Measurements from ENCODE around the gene PTPN6. TPM values are rescaled to one million over a fixed set of nuclear protein-coding genes. Genes with fewer than 3 reads are reported as not detected.
A peak's percentile ranks its signal among the peaks of the same experiment; 100 is the strongest.

The PTPN6 gene
- total RNA-seq, 1 donor from 2014 or later = 15.6 TPM

GRCh38 chr12:6982532-6982931 lies 31.4 kb downstream of the PTPN6 start:
- DNase-seq (ENCODE audit: extremely low spot score, unreplicated experiment) = no peak
- Mint-ChIP-seq H3K27me3 (no peaks in the 10 kb centered on the region), H3K27ac (no peak overlapping the region), H3K4me1 (ENCODE audit: unreplicated experiment) (no peaks in the 10 kb centered on the region), H3K4me3 (no peak overlapping the region), H3K36me3 (peaks cover 39% of the 10 kb centered on the region), H3K9me3 (no peaks in the 10 kb centered on the region)
- TF ChIP-seq, protein P1, sequence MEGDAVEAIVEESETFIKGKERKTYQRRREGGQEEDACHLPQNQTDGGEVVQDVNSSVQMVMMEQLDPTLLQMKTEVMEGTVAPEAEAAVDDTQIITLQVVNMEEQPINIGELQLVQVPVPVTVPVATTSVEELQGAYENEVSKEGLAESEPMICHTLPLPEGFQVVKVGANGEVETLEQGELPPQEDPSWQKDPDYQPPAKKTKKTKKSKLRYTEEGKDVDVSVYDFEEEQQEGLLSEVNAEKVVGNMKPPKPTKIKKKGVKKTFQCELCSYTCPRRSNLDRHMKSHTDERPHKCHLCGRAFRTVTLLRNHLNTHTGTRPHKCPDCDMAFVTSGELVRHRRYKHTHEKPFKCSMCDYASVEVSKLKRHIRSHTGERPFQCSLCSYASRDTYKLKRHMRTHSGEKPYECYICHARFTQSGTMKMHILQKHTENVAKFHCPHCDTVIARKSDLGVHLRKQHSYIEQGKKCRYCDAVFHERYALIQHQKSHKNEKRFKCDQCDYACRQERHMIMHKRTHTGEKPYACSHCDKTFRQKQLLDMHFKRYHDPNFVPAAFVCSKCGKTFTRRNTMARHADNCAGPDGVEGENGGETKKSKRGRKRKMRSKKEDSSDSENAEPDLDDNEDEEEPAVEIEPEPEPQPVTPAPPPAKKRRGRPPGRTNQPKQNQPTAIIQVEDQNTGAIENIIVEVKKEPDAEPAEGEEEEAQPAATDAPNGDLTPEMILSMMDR (conservative IDR thresholded peaks at IDR 0.05) = no peak

DNA sequence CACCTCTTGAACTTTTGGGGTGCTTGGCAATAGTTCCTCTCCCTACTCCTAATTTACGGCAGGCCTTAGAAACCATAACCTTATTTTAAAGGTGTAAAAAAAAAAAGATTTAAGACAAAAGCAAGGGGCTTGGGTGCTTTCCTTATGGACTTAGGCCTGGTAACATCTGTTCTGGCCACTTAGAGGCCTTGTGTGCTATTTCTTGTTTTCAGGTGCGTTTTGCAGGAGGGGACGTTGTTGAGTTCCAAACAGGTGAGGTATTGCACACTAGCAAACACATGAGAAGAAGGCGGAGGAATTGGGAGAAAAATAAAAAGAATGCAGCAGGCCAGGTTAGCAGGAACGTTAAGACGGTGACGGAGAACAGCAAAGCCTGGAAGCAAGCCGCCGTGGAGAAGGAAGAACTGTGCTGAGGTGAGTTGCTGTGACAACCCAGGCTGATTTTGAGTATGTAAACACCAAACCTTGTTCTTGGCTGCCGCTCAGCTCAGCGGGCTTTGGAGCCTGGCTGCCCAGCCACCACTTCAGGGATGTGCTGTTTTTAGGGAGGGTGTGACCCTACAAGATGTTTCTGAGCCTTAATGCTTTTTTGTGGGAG lies 36.9 kb downstream of the PTPN6 start:
- Mint-ChIP-seq H3K27me3 (no peaks in the 10 kb centered on the region), H3K4me1 (ENCODE audit: unreplicated experiment) (no peaks in the 10 kb centered on the region), H3K9me3 (no peaks in the 10 kb centered on the region), H3K4me3 (peak overlapping the region; percentile 23), H3K36me3 (peaks cover 27% of the 10 kb centered on the region), H3K27ac (peak overlapping the region; percentile 86)
- TF ChIP-seq, protein P1 (conservative IDR thresholded peaks at IDR 0.05) = no peak
- no peak for DNase-seq (ENCODE audit: extremely low spot score, unreplicated experiment)

DNA sequence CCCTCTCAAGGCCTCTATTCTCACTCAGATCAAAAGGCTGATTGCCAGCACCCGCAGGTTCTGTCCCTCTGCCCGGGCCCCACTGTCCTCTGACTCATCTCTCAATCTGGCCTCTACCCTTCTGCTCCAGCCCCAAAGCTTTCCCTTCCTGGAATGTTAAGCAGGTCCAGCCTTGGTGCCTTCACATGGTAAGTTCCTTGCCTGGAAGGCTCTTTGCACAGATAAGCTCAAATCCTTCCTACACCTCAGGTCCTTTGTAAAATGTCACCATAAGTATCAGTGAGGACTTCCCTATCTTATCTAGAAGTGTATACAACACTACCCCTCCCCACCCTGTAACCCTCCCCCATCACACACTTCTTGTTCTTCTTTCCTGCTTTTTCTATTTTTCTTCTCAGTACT lies 44.9 kb downstream of the PTPN6 start:
- no peaks in the 10 kb centered on the region for H3K4me1 Mint-ChIP-seq (ENCODE audit: unreplicated experiment)

GRCh38 chr12:6998715-6999451 lies 47.7 kb downstream of the PTPN6 start:
- no peak for DNase-seq (ENCODE audit: extremely low spot score, unreplicated experiment)
- H3K9me3 Mint-ChIP-seq = no peaks in the 10 kb centered on the region
- TF ChIP-seq, protein P1 (conservative IDR thresholded peaks at IDR 0.05) = no peak
- H3K27ac Mint-ChIP-seq = peak overlapping the region; percentile 77
- no peaks in the 10 kb centered on the region for H3K4me1 Mint-ChIP-seq (ENCODE audit: unreplicated experiment)
- peaks cover 35% of the 10 kb centered on the region for H3K36me3 Mint-ChIP-seq
- no peak overlapping the region for H3K4me3 Mint-ChIP-seq
- H3K27me3 Mint-ChIP-seq = no peaks in the 10 kb centered on the region

More for the DNA sequence above, 44.9 kb downstream of the PTPN6 start:
- Mint-ChIP-seq H3K36me3 (peaks cover 34% of the 10 kb centered on the region), H3K27ac (no peak overlapping the region), H3K9me3 (no peaks in the 10 kb centered on the region), H3K4me3 (no peak overlapping the region), H3K27me3 (no peaks in the 10 kb centered on the region)
- TF ChIP-seq, protein P1 (conservative IDR thresholded peaks at IDR 0.05) = no peak
- no peak for DNase-seq (ENCODE audit: extremely low spot score, unreplicated experiment)

- Mint-ChIP-seq H3K9me3 (no peaks in the 10 kb centered on the region), H3K27me3 (no peaks in the 10 kb centered on the region), H3K4me3 (no peak overlapping the region), H3K36me3 (peaks cover 26% of the 10 kb centered on the region), H3K27ac (no peak overlapping the region), H3K4me1 (ENCODE audit: unreplicated experiment) (no peaks in the 10 kb centered on the region)
- TF ChIP-seq, protein P1 (conservative IDR thresholded peaks at IDR 0.05) = no peak
- no peak for DNase-seq (ENCODE audit: extremely low spot score, unreplicated experiment)
Measured at GRCh38 chr12:7001921-7002591, 50.9 kb downstream of the PTPN6 start.

Data from type B pancreatic cell (in vitro differentiated cells).